Ishikawa (cell line): ENCODE results near the gene TMEM40.

Experiments used
- RAD21 ChIP-seq: IDR thresholded peaks from 2 replicates; pipeline ENCODE4 v1.6.1; 2012; ENCODE audit warnings: low read depth
- TF ChIP-seq, protein P1 (sequence below): IDR thresholded peaks from 2 replicates; pipeline ENCODE4 v1.6.1; 2012; ENCODE audit warnings: low read depth, mild to moderate bottlenecking
- TF ChIP-seq, protein P2 (sequence below): IDR thresholded peaks from 2 replicates; pipeline ENCODE4 v1.6.1; 2012

GRCh38 chr3:12695112-12695511 lies 63.9 kb downstream of the TMEM40 start:
- no peak for TF ChIP-seq RAD21
- TF ChIP-seq, protein P1, sequence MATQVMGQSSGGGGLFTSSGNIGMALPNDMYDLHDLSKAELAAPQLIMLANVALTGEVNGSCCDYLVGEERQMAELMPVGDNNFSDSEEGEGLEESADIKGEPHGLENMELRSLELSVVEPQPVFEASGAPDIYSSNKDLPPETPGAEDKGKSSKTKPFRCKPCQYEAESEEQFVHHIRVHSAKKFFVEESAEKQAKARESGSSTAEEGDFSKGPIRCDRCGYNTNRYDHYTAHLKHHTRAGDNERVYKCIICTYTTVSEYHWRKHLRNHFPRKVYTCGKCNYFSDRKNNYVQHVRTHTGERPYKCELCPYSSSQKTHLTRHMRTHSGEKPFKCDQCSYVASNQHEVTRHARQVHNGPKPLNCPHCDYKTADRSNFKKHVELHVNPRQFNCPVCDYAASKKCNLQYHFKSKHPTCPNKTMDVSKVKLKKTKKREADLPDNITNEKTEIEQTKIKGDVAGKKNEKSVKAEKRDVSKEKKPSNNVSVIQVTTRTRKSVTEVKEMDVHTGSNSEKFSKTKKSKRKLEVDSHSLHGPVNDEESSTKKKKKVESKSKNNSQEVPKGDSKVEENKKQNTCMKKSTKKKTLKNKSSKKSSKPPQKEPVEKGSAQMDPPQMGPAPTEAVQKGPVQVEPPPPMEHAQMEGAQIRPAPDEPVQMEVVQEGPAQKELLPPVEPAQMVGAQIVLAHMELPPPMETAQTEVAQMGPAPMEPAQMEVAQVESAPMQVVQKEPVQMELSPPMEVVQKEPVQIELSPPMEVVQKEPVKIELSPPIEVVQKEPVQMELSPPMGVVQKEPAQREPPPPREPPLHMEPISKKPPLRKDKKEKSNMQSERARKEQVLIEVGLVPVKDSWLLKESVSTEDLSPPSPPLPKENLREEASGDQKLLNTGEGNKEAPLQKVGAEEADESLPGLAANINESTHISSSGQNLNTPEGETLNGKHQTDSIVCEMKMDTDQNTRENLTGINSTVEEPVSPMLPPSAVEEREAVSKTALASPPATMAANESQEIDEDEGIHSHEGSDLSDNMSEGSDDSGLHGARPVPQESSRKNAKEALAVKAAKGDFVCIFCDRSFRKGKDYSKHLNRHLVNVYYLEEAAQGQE: no peak
- TF ChIP-seq, protein P2, sequence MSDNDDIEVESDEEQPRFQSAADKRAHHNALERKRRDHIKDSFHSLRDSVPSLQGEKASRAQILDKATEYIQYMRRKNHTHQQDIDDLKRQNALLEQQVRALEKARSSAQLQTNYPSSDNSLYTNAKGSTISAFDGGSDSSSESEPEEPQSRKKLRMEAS: no peak
